Measurements from ENCODE around the gene PDS5A.
A peak's percentile ranks its signal among the peaks of the same experiment; 100 is the strongest.
"Not testable (repeated sequence)": the region's sequence is repeated elsewhere in the genome, so short reads cannot be mapped to it uniquely, and the experiment has no call there.

PDS5A gene

GRCh38 chr4:39998659-39999345 lies 21.1 kb upstream of the PDS5A start:
- POLR2A ChIA-PET (ENCODE audit: low non-redundant PET) = no interaction called here
- CTCF ChIA-PET = no interaction called here

GRCh38 chr4:39996811-39997210 lies 19.1 kb upstream of the PDS5A start:
- no peak for DNase-seq (ENCODE audit: low spot score)
- TF ChIP-seq CTCF (conservative IDR thresholded peaks at IDR 0.05; ENCODE audit: low read depth) = no peak
- H3K27ac ChIP-seq = no peak overlapping the region
- ChIA-PET CTCF (interaction anchor here (0.7 kb wide), 1 partner anchor 951 kb away, joined by 4 read pairs; no protein-coding TSS in a partner anchor), POLR2A (ENCODE audit: low non-redundant PET) (no interaction called here)

More at GRCh38 chr4:39998659-39999345, 21.1 kb upstream of the PDS5A start:
- no peak for DNase-seq (ENCODE audit: low spot score)
- no peak overlapping the region for H3K27ac ChIP-seq
- TF ChIP-seq CTCF (conservative IDR thresholded peaks at IDR 0.05; ENCODE audit: low read depth) = no peak

GRCh38 chr4:39994406-39994805 lies 16.7 kb upstream of the PDS5A start:
- no peak for TF ChIP-seq CTCF (conservative IDR thresholded peaks at IDR 0.05; ENCODE audit: low read depth)
- POLR2A ChIA-PET (ENCODE audit: low non-redundant PET) = no interaction called here
- H3K27ac ChIP-seq = no peak overlapping the region
- CTCF ChIA-PET = no interaction called here
- DNase-seq (ENCODE audit: low spot score) = no peak

GRCh38 chr4:39989381-39989780 lies 11.7 kb upstream of the PDS5A start:
- CTCF ChIA-PET = interaction anchor here (0.7 kb wide), 1 partner anchor 942 kb away, joined by 5 read pairs; no protein-coding TSS in a partner anchor
- DNase-seq (ENCODE audit: low spot score); H3K27ac ChIP-seq; POLR2A ChIA-PET (ENCODE audit: low non-redundant PET): not testable (repeated sequence)

- no peak for DNase-seq (ENCODE audit: low spot score)
- ChIA-PET CTCF (interaction anchor here (0.9 kb wide), 1 partner anchor 12 kb away, joined by 6 read pairs; no protein-coding TSS in a partner anchor), POLR2A (ENCODE audit: low non-redundant PET) (no interaction called here)
- no peak for TF ChIP-seq CTCF (conservative IDR thresholded peaks at IDR 0.05; ENCODE audit: low read depth)
- no peak overlapping the region for H3K27ac ChIP-seq
These were observed 9.8 kb upstream of the PDS5A start for GRCh38 chr4:39987485-39987884.

GRCh38 chr4:39978904-39979303 lies 1.2 kb upstream of the PDS5A start:
- TF ChIP-seq CTCF (conservative IDR thresholded peaks at IDR 0.05; ENCODE audit: low read depth) = no peak
- H3K27ac ChIP-seq = no peak overlapping the region
- ChIA-PET POLR2A (ENCODE audit: low non-redundant PET) (interaction anchor here (0.6 to 1.4 kb wide), 2 partner anchors 41 to 77 kb away, joined by 3 read pairs; no protein-coding TSS in a partner anchor), CTCF (interaction anchor here (0.5 to 1.5 kb wide), 4 partner anchors 77 to 522 kb away, joined by 3 to 5 read pairs (median 4); partner anchors contain the start of gene N4BP2)
- no peak for DNase-seq (ENCODE audit: low spot score)

GRCh38 chr4:39978378-39978775 lies 666 bp upstream of the PDS5A start:
- DNase-seq (ENCODE audit: low spot score) = no peak
- no peak for TF ChIP-seq CTCF (conservative IDR thresholded peaks at IDR 0.05; ENCODE audit: low read depth)
- POLR2A ChIA-PET (ENCODE audit: low non-redundant PET) = interaction anchor here (0.6 kb wide), 1 partner anchor 41 kb away, joined by 3 read pairs; no protein-coding TSS in a partner anchor
- H3K27ac ChIP-seq = peak overlapping the region; percentile 92
- CTCF ChIA-PET = interaction anchor here (0.7 to 1.5 kb wide), 5 partner anchors 8 to 523 kb away, joined by 3 to 5 read pairs (median 3); partner anchors contain the start of gene N4BP2

All from RWPE1 (cell line).